ENCODE data around the gene TAF8. TPM values are rescaled to one million over a fixed set of nuclear protein-coding genes. Genes with fewer than 3 reads are reported as not detected.

Gene TAF8
- total and polyA plus RNA-seq, 10 of the 15 experiments (the other 5 are each of a cell fraction or from before 2014, with no cell fraction given) = 11.7 to 30.9 (median 19.9) TPM

GRCh38 chr6:42136508-42137193 lies 86.3 kb downstream of the TAF8 start (continued):
- TF ChIP-seq DPF2 (IDR thresholded peaks at IDR 0.05) (0 out of 2 replicates have a peak, but pooled peaks have one; percentile 37), MEF2A (IDR thresholded peaks at IDR 0.05; ENCODE audit: insufficient read depth, low read depth, low read length) (0 out of 2 replicates have a peak, but pooled peaks have one; percentile 9), NBN (IDR thresholded peaks at IDR 0.05) (peak; percentile 45; the same call in 1 of the 2 replicates)
- TF ChIP-seq, protein P1, sequence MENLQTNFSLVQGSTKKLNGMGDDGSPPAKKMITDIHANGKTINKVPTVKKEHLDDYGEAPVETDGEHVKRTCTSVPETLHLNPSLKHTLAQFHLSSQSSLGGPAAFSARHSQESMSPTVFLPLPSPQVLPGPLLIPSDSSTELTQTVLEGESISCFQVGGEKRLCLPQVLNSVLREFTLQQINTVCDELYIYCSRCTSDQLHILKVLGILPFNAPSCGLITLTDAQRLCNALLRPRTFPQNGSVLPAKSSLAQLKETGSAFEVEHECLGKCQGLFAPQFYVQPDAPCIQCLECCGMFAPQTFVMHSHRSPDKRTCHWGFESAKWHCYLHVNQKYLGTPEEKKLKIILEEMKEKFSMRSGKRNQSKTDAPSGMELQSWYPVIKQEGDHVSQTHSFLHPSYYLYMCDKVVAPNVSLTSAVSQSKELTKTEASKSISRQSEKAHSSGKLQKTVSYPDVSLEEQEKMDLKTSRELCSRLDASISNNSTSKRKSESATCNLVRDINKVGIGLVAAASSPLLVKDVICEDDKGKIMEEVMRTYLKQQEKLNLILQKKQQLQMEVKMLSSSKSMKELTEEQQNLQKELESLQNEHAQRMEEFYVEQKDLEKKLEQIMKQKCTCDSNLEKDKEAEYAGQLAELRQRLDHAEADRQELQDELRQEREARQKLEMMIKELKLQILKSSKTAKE (IDR thresholded peaks at IDR 0.05; ENCODE audit: low read depth, poor library complexity, severe bottlenecking) = no peak

Small RNA genes within 50 kb of the gene (small RNA-seq; reads per million reads assigned to genes)
- gene RNU6-761P = not detected

Other genes with a start within 250 kb of the TAF8 start
Only the 7 nearest of the 8 such genes appear.
- gene USP49, start 155.1 kb upstream of the TAF8 start, total RNA-seq (2014; rRNA removed) = 2.7 and 3.4 TPM in 2 replicates
- gene USP49, start 155.1 kb upstream of the TAF8 start, total RNA-seq (2014; rRNA removed; fragmentation: Illumina TruSeq; extraction: Trizol) = 5.2 and 5.4 TPM in 2 replicates
- gene USP49, start 155.1 kb upstream of the TAF8 start, total RNA-seq (2021) = 7.7 TPM in 2 replicates
- gene USP49, start 155.1 kb upstream of the TAF8 start, polyA plus RNA-seq (2011; rRNA removed) = 6.5 and 7.6 TPM in 2 replicates
- gene USP49, start 155.1 kb upstream of the TAF8 start, polyA plus RNA-seq (2014; fragmentation: Illumina TruSeq; extraction: Trizol) = 7.6 and 9.2 TPM in 2 replicates
- gene USP49, start 155.1 kb upstream of the TAF8 start, polyA plus RNA-seq (2014; fragmentation: Nextera tagmentation; extraction: Ambion mirVana) = 1 to 10 TPM; 1.0 TPM
- 6.0 and 6.8 TPM in 2 replicates for gene USP49, start 155.1 kb upstream of the TAF8 start, polyA plus RNA-seq (2014; rRNA removed)
- 1 to 10 TPM; 3.2 TPM for gene USP49, start 155.1 kb upstream of the TAF8 start, polyA plus RNA-seq (2016; fragmentation: Nextera tagmentation; extraction: Ambion mirVana)
- gene MED20, start 129.4 kb upstream of the TAF8 start, total RNA-seq (2014; rRNA removed) = 13.4 and 14.4 TPM in 2 replicates
- gene MED20, start 129.4 kb upstream of the TAF8 start, total RNA-seq (2014; rRNA removed; fragmentation: Illumina TruSeq; extraction: Trizol) = 14.2 and 15.3 TPM in 2 replicates
- gene MED20, start 129.4 kb upstream of the TAF8 start, total RNA-seq (2021) = 16.6 and 17.2 TPM in 2 replicates
- 24.8 TPM in 2 replicates for gene MED20, start 129.4 kb upstream of the TAF8 start, polyA plus RNA-seq (2011; rRNA removed)
- gene MED20, start 129.4 kb upstream of the TAF8 start, polyA plus RNA-seq (2014; fragmentation: Illumina TruSeq; extraction: Trizol) = 17.7 and 19.2 TPM in 2 replicates
- 10 to 100 TPM; 15.9 to 21.7 TPM for gene MED20, start 129.4 kb upstream of the TAF8 start, polyA plus RNA-seq (2014; fragmentation: Nextera tagmentation; extraction: Ambion mirVana)
- 11.1 and 15.1 TPM in 2 replicates for gene MED20, start 129.4 kb upstream of the TAF8 start, polyA plus RNA-seq (2014; rRNA removed)
- gene MED20, start 129.4 kb upstream of the TAF8 start, polyA plus RNA-seq (2016; fragmentation: Nextera tagmentation; extraction: Ambion mirVana) = 10 to 100 TPM; 20.4 to 21.0 TPM
- 15.6 and 17.8 TPM in 2 replicates for gene BYSL, start 129.0 kb upstream of the TAF8 start, total RNA-seq (2014; rRNA removed)
- gene BYSL, start 129.0 kb upstream of the TAF8 start, total RNA-seq (2014; rRNA removed; fragmentation: Illumina TruSeq; extraction: Trizol) = 19.0 and 21.2 TPM in 2 replicates
- 43.8 and 48.6 TPM in 2 replicates for gene BYSL, start 129.0 kb upstream of the TAF8 start, total RNA-seq (2021)
- 19.2 and 34.5 TPM in 2 replicates for gene BYSL, start 129.0 kb upstream of the TAF8 start, polyA plus RNA-seq (2011; rRNA removed)
- gene BYSL, start 129.0 kb upstream of the TAF8 start, polyA plus RNA-seq (2014; fragmentation: Illumina TruSeq; extraction: Trizol) = 24.7 and 31.4 TPM in 2 replicates
- gene BYSL, start 129.0 kb upstream of the TAF8 start, polyA plus RNA-seq (2014; fragmentation: Nextera tagmentation; extraction: Ambion mirVana) = 10 to 100 TPM; 12.6 to 28.4 TPM
- 48.5 and 56.4 TPM in 2 replicates for gene BYSL, start 129.0 kb upstream of the TAF8 start, polyA plus RNA-seq (2014; rRNA removed)
- gene BYSL, start 129.0 kb upstream of the TAF8 start, polyA plus RNA-seq (2016; fragmentation: Nextera tagmentation; extraction: Ambion mirVana) = 10 to 100 TPM; 39.7 to 51.1 TPM
- gene CCND3, start 108.7 kb upstream of the TAF8 start, total RNA-seq (2014; rRNA removed) = 29.6 and 37.6 TPM in 2 replicates
- 19.8 and 20.6 TPM in 2 replicates for gene CCND3, start 108.7 kb upstream of the TAF8 start, total RNA-seq (2014; rRNA removed; fragmentation: Illumina TruSeq; extraction: Trizol)
- 54.3 and 55.1 TPM in 2 replicates for gene CCND3, start 108.7 kb upstream of the TAF8 start, total RNA-seq (2021)
- 11.6 and 20.9 TPM in 2 replicates for gene CCND3, start 108.7 kb upstream of the TAF8 start, polyA plus RNA-seq (2011; rRNA removed)
- gene CCND3, start 108.7 kb upstream of the TAF8 start, polyA plus RNA-seq (2014; fragmentation: Illumina TruSeq; extraction: Trizol) = 18.2 and 25.4 TPM in 2 replicates
- gene CCND3, start 108.7 kb upstream of the TAF8 start, polyA plus RNA-seq (2014; fragmentation: Nextera tagmentation; extraction: Ambion mirVana) = 10 to 100 TPM in 1 of 2 experiments, 1 to 10 TPM in 1; 6.0 to 16.3 TPM
- 45.8 and 50.9 TPM in 2 replicates for gene CCND3, start 108.7 kb upstream of the TAF8 start, polyA plus RNA-seq (2014; rRNA removed)
- 10 to 100 TPM; 81.4 to 86.4 TPM for gene CCND3, start 108.7 kb upstream of the TAF8 start, polyA plus RNA-seq (2016; fragmentation: Nextera tagmentation; extraction: Ambion mirVana)
- gene C6orf132, start 92.1 kb downstream of the TAF8 start, total RNA-seq (2014; rRNA removed) = not detected in 2 replicates
- gene C6orf132, start 92.1 kb downstream of the TAF8 start, total RNA-seq (2014; rRNA removed; fragmentation: Illumina TruSeq; extraction: Trizol) = not detected in 2 replicates
- gene C6orf132, start 92.1 kb downstream of the TAF8 start, total RNA-seq (2021) = 0.03 and 0.05 TPM in 2 replicates
- gene C6orf132, start 92.1 kb downstream of the TAF8 start, polyA plus RNA-seq (2011; rRNA removed) = not detected in 2 replicates
- not detected in 2 replicates for gene C6orf132, start 92.1 kb downstream of the TAF8 start, polyA plus RNA-seq (2014; fragmentation: Illumina TruSeq; extraction: Trizol)
- gene C6orf132, start 92.1 kb downstream of the TAF8 start, polyA plus RNA-seq (2014; fragmentation: Nextera tagmentation; extraction: Ambion mirVana) = not detected
- 0.04 TPM in 1 of 2 replicates, not detected in the other for gene C6orf132, start 92.1 kb downstream of the TAF8 start, polyA plus RNA-seq (2014; rRNA removed)
- not detected for gene C6orf132, start 92.1 kb downstream of the TAF8 start, polyA plus RNA-seq (2016; fragmentation: Nextera tagmentation; extraction: Ambion mirVana)
- gene GUCA1A, start 122.8 kb downstream of the TAF8 start, total RNA-seq (2014; rRNA removed) = not detected in 2 replicates
- gene GUCA1A, start 122.8 kb downstream of the TAF8 start, total RNA-seq (2014; rRNA removed; fragmentation: Illumina TruSeq; extraction: Trizol) = not detected in 2 replicates
- gene GUCA1A, start 122.8 kb downstream of the TAF8 start, total RNA-seq (2021) = not detected in 2 replicates
- gene GUCA1A, start 122.8 kb downstream of the TAF8 start, polyA plus RNA-seq (2011; rRNA removed) = not detected in 2 replicates
- not detected in 2 replicates for gene GUCA1A, start 122.8 kb downstream of the TAF8 start, polyA plus RNA-seq (2014; fragmentation: Illumina TruSeq; extraction: Trizol)
- gene GUCA1A, start 122.8 kb downstream of the TAF8 start, polyA plus RNA-seq (2014; fragmentation: Nextera tagmentation; extraction: Ambion mirVana) = not detected
- gene GUCA1A, start 122.8 kb downstream of the TAF8 start, polyA plus RNA-seq (2014; rRNA removed) = not detected in 2 replicates
- not detected for gene GUCA1A, start 122.8 kb downstream of the TAF8 start, polyA plus RNA-seq (2016; fragmentation: Nextera tagmentation; extraction: Ambion mirVana)
- 0.34 TPM in 1 of 2 replicates, not detected in the other for gene GUCA1B, start 144.4 kb downstream of the TAF8 start, total RNA-seq (2014; rRNA removed)
- 0.45 and 0.69 TPM in 2 replicates for gene GUCA1B, start 144.4 kb downstream of the TAF8 start, total RNA-seq (2014; rRNA removed; fragmentation: Illumina TruSeq; extraction: Trizol)
- gene GUCA1B, start 144.4 kb downstream of the TAF8 start, total RNA-seq (2021) = 0.48 and 0.51 TPM in 2 replicates
- 0.40 and 0.41 TPM in 2 replicates for gene GUCA1B, start 144.4 kb downstream of the TAF8 start, polyA plus RNA-seq (2011; rRNA removed)
- gene GUCA1B, start 144.4 kb downstream of the TAF8 start, polyA plus RNA-seq (2014; fragmentation: Illumina TruSeq; extraction: Trizol) = 0.41 and 0.50 TPM in 2 replicates
- gene GUCA1B, start 144.4 kb downstream of the TAF8 start, polyA plus RNA-seq (2014; fragmentation: Nextera tagmentation; extraction: Ambion mirVana) = under 1 TPM in 1 of 2 experiments, not detected in 1; 0.05 TPM
- 0.23 and 0.35 TPM in 2 replicates for gene GUCA1B, start 144.4 kb downstream of the TAF8 start, polyA plus RNA-seq (2014; rRNA removed)
- not detected for gene GUCA1B, start 144.4 kb downstream of the TAF8 start, polyA plus RNA-seq (2016; fragmentation: Nextera tagmentation; extraction: Ambion mirVana)

Measured in GM12878 (cell line).